GM21381 (cell line): ENCODE measurements around the gene C12orf76.
"Not testable (repeated sequence)": the region's sequence is repeated elsewhere in the genome, so short reads cannot be mapped to it uniquely, and the experiment has no call there.

Experiments used
- ATAC-seq: cut with Tn5 transposase; IDR thresholded peaks from one replicate; pipeline ENCODE4 v1.9.1; 2021; ENCODE audit warnings: mild to moderate bottlenecking, moderate library complexity; ENCODE audit not compliant: unreplicated experiment

The C12orf76 gene

DNA sequence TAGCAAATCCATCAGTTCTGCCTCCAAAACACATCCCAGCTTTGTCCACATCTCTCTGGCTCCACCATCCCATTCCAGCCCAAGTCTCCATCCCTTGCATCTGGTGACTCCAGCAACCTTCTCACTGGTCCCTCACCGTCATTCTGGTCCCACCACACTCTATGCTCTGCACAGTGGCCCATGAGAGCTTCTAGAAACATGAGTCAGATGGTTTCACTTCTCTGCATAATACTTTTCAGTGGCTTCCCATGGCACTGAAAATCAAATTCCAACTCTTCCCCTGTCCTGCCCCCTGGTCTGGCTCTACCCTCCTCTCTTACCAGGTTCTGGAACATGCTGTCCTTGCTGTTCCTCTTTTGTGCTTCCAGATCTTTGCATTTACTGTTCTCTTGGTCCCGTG lies 17.2 kb upstream of the C12orf76 start:
- no peak for ATAC-seq

DNA sequence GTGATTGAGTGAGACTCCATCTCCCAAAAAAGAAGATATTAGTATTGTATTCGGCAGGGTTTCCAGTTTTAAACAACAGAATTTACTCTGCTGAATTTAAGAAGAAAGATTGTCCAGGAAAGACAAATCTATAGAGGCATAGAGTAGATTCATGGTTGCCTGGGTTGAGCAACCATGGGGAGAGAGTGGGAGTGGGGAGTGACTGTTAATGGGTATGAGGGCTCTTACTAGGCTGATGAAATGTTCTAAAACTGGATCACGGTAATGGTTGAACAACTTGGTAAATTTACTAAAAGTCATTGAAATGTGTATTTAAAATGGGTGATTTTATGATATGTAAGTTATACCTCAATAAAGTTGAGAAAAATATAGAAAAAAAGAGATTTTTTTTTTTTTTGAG lies 13.9 kb upstream of the C12orf76 start:
- ATAC-seq, result no peak

- no peak for ATAC-seq
These were observed 11.3 kb upstream of the C12orf76 start for GRCh38 chr12:110059651-110060000.

GRCh38 chr12:110058875-110059615 lies 10.7 kb upstream of the C12orf76 start:
- no peak for ATAC-seq

DNA sequence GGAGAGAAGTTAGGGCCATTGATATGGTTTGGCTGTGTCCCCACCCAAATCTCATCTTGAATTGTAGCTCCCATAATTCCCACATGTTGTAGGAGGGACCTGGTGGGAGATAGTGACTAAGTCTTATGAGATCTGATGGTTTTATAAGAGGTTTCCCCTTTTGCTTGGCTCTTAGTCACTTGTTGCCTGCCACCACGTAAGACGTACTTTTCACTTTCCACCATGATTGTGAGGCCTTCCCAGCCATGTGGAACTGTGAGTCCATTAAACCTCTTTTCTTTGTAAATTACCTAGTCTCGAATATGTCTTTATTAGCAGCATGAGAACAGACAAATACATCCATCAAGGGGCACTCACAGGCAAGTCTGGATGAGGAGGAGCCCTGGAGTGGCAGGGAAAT lies 8.3 kb upstream of the C12orf76 start:
- ATAC-seq, result not testable (repeated sequence)

GRCh38 chr12:110055375-110056352 lies 7.3 kb upstream of the C12orf76 start:
- ATAC-seq, result not testable (repeated sequence)

GRCh38 chr12:110050927-110051326 lies 2.6 kb upstream of the C12orf76 start:
- ATAC-seq, result no peak

GRCh38 chr12:110049666-110050065 lies 1.3 kb upstream of the C12orf76 start:
- not testable (repeated sequence) for ATAC-seq

DNA sequence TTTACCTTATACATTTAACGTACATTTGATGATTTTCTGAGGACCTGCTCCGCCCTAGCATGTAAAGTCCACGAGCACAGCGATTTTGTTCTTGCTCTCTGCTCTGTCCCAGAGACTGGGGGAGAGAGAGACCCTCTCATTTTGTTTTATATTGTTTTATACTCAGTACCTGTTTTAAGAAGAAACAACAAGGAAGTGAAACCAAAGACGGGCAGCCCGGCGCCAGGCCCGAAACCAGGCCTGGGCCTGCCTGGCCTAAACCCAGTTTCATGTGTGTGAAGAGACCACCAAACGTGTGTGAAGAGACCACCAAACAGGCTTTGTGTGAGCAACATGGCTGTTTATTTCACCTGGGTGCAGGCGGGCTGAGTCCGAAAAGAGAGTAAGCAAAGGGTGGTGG lies 712 bp upstream of the C12orf76 start:
- not testable (repeated sequence) for ATAC-seq

- ATAC-seq, result no peak
These were observed 903 bp downstream of the C12orf76 start for GRCh38 chr12:110047297-110047940.

- no peak for ATAC-seq
These were observed 1.7 kb downstream of the C12orf76 start for GRCh38 chr12:110046451-110047187.

- ATAC-seq, result no peak
These were observed 6.1 kb downstream of the C12orf76 start for GRCh38 chr12:110042264-110042663.

DNA sequence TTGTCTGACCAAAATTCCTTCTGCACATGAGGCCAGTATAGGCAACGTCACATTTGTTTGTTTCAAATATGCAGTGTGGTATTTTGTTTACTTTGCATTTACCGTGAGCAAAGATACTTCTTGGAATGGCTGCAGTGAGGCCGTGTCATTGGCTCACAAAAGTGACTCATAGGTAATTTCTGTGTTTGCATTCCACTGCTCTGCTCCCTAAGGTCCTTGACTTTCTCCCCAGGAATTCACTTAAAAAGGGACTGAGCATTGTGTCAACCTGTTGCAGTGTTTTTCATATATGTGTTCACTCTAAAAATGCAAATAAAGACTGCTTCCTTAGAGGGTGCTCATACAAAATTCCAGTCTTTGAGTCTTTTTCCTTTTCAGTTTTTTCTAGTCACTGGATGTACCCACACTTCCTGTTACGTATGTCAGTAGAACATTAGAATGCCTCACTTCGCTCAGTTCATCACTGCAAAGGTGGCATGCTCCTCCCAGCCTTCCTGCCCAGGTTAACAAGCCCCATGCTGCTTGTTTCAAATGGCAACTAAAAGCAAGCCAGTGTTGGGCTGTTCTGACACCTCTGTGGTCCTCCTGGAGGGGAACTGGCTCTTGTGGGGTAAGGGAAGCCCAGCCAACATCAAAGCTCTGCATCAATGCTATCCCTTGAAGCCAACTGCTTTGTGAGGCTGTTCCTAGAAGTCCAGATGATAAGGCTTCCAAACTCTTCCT lies 9.1 kb downstream of the C12orf76 start:
- ATAC-seq, result no peak

- ATAC-seq, result no peak
These were observed 9.6 kb downstream of the C12orf76 start for GRCh38 chr12:110038741-110039084.

- ATAC-seq, result no peak
These were observed 11.0 kb downstream of the C12orf76 start for GRCh38 chr12:110037315-110037714.

DNA sequence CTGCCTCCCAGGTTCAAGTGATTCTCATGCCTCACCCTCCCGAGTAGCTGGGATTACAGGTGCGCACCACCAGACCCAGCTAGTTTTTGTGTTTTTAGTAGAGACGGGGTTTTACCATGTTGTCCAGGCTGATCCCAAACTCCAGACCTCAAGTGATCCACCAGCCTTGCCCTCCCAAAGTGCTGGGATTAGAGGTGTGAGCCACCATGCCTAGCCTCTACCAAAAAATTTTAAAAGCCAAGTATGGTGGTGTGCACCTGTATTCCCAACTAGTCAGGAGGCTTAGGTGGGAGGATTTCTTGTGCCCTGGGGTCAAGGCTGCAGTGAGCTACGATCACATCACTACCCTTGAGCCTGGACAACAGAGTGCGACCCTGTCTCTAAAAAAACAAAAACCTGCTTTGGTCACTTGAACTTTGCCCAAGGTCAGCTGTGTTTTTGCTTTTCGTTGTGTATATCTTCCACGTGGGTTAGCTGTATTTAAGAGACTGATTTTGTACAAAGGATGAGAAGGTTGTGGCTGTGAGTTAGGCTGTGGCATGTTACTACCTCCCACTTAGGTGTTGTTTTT lies 12.7 kb downstream of the C12orf76 start:
- ATAC-seq, result no peak

DNA sequence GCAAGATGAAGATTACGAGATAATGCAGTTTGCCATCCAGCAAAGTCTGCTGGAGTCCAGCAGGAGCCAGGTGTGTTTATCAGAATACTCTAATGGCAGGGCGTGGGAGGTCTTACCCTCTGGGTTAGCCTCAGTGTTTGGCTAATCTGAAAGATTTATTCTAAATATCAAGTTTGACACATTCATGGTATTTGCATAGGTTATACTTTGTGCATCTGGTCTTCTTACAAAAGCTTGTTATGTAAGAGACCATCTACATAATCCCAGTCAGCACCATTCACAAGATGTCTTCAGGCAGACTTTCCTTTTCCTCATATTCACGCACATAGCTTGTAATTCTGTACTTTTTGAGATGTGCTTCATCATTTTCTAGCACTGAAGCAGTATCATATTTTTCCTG lies 14.4 kb downstream of the C12orf76 start:
- no peak for ATAC-seq

- ATAC-seq, result no peak
These were observed 19.0 kb downstream of the C12orf76 start for GRCh38 chr12:110029290-110029815.

- no peak for ATAC-seq
These were observed 20.0 kb downstream of the C12orf76 start for GRCh38 chr12:110028323-110028722.

DNA sequence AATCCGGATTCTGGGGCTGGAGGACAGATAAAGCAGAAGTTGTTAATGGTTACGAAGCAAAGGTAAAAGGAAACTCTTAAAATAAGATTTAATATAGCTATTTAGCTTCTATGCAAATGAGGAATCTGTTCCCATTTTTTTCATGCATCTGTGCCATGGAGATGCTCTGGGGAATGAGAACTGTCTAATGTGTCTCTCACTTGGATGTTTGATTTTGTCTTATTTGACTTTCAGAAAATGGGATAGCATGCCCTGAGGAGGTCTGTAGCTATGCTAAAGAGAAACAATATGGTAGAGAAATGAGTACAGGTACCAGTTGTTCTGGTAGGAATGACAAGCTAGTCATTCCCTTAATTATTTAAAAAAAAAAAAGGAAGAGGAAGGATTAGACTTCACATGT lies 24.3 kb downstream of the C12orf76 start:
- ATAC-seq, result no peak
